ENCODE data around the gene RHEB.

DNA sequence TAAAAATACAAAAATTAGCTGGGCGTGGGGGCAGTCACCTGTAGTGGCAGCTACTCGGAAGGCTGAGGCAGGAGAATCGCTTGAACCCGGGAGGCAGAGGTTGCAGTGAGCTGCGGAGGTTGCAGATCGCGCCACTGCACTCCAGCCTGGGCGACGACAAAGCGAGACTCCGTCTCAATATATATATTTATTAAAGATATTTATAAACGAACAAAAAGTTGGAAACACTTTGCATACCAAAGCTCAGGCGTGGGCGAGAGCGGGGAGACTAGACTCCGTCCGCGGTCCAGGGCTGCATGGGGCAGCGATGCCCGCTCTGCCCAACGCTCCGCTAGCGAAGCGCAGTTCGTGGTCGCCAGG lies 71.8 kb downstream of the RHEB start:
- TF ChIP-seq POLR2A (IDR thresholded peaks at IDR 0.05) = no peak
- TF ChIP-seq, protein P1, sequence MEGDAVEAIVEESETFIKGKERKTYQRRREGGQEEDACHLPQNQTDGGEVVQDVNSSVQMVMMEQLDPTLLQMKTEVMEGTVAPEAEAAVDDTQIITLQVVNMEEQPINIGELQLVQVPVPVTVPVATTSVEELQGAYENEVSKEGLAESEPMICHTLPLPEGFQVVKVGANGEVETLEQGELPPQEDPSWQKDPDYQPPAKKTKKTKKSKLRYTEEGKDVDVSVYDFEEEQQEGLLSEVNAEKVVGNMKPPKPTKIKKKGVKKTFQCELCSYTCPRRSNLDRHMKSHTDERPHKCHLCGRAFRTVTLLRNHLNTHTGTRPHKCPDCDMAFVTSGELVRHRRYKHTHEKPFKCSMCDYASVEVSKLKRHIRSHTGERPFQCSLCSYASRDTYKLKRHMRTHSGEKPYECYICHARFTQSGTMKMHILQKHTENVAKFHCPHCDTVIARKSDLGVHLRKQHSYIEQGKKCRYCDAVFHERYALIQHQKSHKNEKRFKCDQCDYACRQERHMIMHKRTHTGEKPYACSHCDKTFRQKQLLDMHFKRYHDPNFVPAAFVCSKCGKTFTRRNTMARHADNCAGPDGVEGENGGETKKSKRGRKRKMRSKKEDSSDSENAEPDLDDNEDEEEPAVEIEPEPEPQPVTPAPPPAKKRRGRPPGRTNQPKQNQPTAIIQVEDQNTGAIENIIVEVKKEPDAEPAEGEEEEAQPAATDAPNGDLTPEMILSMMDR (IDR thresholded peaks at IDR 0.05) = no peak

Data from esophagus squamous epithelium (tissue), 4 donors.